GM18526 (cell line): ENCODE results near the gene SYNJ2.

Experiments
- POLR2A ChIP-seq: IDR thresholded peaks from 3 replicates; pipeline ENCODE4 v1.6.1; 2011; ENCODE audit not compliant: insufficient read length; ENCODE audit errors: extremely low read depth

SYNJ2 gene

DNA sequence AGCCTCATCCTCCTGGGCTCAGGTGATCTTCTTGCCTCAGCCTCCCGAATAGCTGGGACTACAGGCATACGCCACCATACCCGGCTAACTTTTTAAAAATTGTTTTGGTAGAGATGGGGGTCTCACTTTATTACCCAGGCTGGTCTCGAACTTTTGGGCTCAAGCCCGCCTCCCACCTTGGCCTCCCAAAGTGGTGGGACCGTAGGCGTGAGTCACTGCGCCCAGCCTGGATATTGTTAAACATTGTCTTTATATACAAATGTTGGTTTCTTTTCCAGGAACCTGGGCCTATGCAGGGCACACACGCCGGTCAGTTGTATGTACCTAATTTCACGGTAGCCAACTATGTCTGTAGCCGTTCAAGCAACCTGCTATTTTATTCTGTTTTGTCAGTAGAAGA lies 60.1 kb downstream of the SYNJ2 start:
- no peak for TF ChIP-seq POLR2A

DNA sequence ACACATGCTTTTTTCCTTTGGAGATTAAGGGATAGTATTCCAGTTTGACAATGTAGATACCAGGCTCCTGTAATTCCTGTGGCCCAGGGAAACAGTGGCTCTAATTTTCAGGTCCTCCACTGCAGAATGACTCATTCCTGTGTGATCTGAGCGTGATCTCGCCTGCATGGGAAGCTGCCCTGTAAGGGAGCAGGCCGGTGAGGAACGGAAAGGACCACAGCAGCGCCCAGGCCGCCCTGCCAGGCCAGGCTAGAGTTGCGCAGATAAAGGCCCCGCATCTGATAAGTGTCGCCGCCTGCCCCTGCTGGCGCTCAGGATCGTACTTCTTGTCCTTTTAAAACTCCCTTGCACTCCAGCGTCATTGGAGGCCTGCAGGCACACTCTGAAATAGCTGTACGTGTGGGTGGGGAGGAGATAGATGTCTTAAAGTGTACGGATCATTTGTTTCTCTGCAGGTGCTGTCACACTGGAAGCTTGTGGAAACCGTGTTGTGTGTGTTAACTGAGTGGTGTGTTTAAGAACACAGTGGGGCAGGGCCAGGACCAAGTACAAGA lies 60.7 kb downstream of the SYNJ2 start:
- TF ChIP-seq POLR2A: no peak

DNA sequence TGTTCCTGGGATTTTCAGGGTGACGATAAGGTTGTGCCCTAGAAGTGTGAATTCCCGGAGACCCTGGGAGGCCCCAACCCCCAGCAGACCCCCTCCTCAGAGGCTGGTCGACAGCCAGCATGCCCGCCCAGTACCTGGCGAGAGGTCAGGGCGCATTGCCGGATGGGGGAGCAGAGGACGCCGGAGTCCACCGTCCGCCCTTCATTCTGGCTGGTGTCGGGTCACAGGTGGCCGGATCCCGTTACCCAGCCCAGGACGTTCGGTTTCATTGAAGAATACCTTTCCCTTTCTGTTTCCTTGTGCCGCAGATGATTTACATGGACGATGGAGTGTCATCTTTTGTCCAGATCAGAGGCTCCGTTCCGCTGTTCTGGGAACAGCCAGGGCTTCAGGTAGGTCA lies 61.3 kb downstream of the SYNJ2 start:
- no peak for TF ChIP-seq POLR2A

DNA sequence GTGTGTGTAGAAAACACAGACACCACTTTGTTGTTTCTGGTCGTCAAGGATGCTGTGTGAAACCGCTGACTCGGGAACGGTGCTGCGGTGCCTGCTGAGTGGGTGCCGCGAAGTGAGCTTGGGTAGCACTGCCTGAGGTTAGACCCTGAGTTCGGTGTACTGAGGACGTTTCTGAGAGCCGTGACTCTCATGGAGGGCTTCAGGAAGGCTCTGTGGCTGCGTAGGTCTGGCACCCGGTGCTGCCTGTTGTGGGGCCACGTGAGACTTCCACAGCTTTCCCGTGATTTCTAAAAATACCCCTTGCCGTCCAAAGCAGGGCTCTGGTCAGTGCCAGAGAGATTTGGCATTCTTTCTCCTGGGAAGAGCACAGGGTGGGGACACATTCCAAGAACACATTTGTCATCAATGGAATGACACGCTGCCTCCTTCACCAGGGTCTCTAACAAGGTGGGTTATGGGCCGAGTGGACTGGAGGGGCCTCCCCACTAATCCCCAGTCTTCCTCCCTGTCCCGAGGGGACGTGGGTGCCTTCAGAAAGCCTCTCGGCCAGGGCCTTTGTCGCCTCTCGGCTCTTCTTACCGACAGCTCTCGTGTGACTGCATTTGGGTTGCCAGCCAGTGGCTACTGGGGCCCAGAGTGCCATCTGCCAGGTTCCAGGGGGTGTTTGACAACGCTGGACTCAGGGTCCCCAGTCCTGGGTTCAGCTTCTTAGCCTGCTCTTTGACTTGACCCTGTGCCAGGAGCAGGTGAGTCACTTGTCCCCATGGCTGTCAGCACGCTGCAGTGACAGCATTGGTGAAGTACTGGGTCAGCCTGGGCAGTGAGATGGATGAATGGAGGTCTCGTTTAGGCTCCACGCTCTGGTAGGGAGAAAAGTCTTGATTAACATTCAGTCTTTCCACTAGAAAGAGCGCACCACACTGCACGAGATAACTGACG lies 62.2 kb downstream of the SYNJ2 start:
- TF ChIP-seq POLR2A: no peak

DNA sequence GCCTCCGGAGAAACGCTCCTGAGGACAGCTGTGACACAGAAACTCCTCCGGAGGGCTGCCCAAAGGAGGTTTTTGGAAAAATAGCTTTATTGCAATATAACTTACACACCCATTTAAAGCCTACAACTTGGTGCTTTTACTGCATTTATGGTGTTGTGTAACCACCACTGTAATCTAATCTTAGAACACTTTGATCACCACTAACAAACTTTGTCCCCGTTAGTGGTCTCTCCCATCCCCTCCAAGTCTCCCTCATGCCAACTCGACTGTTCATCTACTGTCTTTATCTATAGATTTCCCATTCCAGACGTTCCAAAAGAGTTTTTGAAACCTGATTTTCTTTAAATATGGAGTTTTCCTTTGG lies 62.8 kb downstream of the SYNJ2 start:
- TF ChIP-seq POLR2A: no peak

DNA sequence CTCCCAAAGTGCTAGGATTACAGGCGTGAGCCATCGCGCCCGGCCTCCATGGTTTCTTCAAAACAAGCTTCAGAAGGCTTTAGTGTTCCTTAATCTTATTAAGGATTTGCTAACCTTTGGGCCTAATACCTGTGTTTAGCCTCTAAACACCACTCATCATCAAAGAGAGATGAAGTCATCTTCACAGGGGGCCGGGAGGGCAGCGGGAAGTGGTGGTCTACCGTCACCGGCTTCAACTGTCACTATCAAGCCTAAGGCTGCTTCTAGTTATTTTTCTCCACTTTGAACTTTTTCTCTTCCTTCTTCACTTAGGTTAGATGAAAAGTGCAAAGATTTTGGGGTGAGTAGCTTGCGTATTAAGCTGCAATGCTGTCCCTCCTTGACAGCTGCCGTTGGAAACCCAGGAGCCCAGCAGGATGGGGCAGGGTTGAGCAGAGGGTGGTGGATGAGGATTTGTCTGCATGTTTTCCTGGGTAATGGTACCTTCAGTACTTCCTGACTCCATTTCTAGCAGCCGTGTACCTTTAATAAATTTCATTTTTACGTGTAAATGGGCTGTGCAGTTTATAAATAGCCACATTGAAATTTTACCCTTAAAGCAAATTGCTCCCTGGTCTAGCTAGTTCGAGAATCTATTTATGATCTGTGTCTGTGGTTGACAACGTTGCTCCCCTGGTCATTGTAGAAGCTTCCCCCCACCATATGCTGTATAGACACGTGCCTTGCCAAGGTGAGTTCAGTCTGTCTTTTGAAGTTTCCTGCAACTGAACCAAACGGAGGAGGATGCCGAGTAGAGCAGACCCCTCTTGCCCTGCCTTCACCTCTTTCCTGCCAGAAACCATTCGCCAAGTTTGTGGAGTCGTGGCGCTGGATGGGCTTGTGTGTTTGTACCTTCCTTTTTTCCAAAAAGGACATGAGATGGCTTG lies 64.8 kb downstream of the SYNJ2 start:
- no peak for TF ChIP-seq POLR2A

DNA sequence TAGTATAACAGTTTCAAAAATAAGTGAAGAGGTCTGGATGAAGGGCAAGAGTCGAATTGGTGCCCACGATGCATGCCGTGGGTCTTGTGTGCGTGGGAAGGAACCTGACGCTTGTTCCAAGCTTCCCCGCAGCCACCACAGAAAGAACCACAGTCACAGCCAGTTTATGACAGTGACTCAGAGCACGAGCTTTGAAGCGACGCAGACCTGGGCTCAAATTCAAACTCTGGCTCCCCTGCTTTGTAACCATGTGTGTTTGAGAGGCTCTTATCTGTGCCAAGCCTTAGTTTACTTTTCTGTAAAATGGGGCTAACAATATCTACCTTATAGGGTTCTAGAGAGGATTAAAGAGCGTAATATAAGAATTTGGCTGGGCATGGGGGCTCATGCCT lies 65.5 kb downstream of the SYNJ2 start:
- TF ChIP-seq POLR2A: no peak

DNA sequence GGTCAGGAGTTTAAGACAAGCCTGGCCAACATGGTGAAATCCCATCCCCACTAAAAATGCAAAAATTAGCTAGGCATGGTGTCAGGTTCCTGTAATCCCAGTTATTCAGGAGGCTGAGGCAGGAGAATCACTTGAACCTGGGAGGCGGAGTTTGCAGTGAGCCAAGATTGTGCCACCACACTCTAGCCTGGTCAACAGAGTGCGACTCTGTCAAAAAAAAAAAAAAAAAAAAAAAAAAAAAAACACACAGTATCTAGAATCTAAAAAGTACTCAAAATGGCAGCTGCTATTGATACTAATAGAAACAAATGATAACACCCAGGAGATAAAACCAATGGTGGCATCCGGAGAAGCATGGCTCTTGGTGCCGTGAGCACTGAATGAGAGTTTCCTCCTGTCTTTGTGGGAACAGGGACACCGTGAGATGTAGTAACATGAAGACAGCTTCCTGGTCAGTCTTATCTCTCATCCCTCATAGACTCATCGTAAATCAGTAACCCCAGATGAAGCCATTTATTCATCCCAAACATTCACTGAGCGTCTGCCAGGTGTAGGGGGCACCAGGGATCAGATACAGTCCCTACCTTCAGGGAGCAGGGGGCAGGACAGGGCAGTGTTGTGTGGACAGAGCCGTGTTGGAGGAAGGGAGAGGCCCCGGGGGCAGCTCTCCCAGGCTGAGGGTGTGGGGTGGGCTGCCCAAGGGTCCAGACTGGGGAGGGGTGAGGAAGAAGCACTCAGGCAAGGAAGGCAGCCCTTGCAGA lies 66.1 kb downstream of the SYNJ2 start:
- no peak for TF ChIP-seq POLR2A

DNA sequence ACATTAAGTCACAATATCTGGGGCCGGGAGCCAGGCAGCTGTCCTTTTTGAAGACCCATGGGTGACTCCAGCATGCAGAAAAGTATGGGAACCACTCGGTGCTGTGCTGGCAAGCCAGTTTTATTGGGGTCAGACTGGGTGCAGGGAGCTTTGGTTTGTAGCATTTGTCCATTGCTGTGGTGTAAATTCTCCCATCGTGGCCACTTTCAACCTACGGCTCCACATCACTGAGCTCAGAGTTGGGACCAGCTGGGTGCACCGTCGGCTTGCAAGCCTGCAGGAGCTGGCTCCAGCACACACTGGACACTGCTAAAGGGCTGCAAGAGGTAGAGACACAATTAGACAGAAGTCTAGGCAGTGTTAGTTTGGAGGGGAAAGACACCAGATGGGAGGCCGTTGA lies 66.9 kb downstream of the SYNJ2 start:
- no peak for TF ChIP-seq POLR2A

DNA sequence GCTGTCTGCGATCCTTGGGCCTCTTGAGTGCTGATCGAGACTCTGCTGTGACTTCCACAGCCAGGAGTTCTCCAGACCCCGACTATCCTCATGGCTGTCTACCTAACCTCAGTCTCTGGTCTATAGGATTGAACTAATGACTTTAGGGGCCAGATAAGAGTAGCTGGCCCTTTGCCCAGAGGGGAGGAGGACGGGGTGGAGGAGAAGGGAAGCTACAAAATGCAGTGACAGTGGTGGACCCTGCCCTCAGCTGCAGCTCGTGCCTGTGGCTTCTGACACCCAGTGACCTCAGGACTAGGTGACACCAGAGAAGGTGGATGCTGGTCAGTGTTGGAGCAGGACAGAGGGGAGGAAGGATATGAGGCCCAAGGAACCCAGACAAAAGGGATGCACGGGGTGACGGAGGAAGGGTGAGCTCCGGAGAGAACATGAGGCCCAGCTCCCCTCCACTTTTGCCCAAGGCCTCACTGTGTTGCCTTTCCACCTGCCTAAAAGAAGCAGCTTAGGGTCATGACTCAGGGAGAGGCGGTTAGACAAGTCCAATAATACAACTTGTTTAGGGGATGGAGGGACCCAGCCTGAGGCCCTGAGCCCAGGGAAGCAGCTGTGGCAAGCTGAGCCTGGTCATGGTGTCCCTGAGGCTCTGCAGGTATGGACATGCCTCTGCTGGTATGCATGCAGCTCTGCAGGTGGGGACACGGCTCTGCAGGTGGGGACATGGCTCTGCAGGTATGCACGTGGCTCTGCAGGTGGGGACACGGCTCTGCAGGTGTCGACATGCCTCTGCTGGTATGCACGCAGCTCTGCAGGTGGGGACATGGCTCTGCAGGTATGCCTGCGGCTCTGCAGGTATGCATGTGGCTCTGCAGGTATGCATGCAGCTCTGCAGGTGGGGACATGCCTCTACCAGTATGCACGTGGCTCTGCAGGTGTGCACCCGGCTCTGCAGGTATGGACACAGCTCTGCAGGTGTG lies 67.7 kb downstream of the SYNJ2 start:
- TF ChIP-seq POLR2A: no peak

DNA sequence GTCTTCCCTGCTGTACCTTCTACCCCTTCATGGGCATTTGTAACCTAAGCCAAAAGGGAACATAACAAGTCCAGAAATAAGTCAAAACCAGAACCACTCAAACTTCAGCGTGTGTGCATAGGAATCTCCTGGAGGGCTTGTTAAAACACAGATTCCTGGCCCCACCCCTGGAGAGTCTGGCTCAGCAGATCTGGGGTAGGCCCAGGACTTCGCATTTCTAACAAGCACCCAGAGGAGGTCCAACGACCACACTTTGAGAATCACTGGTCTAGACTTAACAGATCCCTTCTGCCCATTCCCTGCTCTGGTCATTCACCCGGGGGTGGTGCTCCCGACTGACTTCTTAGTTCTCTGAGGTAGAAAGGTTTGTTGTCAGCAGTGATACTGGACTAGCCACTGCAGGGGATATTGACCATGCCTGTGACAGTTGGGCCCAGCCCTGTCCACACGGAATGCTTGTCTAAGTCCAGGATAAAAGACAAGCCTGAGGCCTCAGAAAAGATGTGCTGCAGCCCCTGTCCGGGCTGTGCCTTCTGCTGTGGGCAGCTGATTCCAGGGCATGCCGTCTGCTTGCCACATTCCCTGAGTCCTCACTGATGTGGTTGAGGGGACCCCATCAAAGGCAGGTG lies 68.6 kb downstream of the SYNJ2 start:
- TF ChIP-seq POLR2A: no peak

DNA sequence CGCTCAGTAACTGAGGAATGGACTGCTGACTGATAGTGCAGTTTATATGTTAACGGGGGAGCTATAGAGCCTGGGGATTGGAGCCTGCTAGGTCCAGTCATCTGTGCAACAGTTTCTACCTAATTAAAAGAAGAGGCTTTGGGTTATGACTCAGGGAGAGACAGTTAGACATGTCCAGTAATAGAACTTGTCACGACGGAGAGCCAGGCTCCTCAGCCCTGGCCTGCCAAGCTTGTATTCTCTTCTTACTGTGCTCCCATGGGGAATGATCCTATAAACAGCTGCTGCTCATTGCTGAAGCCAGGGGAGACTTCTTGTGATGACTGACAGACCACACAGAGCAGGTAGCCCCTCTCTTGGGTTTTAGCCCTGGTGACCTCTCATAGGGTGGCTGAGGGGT lies 69.3 kb downstream of the SYNJ2 start:
- no peak for TF ChIP-seq POLR2A

DNA sequence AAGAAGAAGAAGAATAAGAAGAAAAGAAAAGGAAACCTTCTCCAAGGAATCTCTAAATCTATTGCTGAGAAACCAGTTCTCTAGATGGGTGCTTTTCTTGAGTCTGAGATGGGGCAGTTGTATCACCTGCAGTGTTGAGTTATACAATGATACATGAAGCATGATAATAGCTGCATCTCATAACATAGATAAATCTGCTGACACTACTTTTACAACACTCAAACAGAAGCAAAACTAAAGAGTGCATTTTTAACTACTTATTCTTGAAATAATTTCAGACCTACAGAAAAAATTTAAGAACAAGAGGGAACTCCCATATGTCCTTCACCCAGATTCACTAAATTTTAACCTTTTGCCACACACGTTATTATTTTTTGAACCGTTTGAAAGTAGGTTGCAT lies 70.3 kb downstream of the SYNJ2 start:
- no peak for TF ChIP-seq POLR2A
